GM23338 (cell line): ENCODE measurements around the gene SLAIN1.

Experiments used
- EZH2 ChIP-seq: fragments of 200-600 bp; sonication (generic); IDR thresholded peaks from one replicate; pipeline ENCODE4 v1.8.0; 2017; ENCODE audit warnings: antibody characterized with exemption, mild to moderate bottlenecking, low read depth; ENCODE audit not compliant: unreplicated experiment
- EZH2phosphoT487 ChIP-seq: fragments of 200-600 bp; sonication (generic); IDR thresholded peaks from one replicate; pipeline ENCODE4 v1.8.1; 2018; ENCODE audit warnings: antibody characterized with exemption; ENCODE audit not compliant: unreplicated experiment
- JUNB ChIP-seq: IDR thresholded peaks from one replicate; pipeline ENCODE4 v1.6.1; 2016; ENCODE audit warnings: antibody characterized with exemption; ENCODE audit not compliant: unreplicated experiment
- NANOG ChIP-seq: IDR thresholded peaks from 2 replicates; pipeline ENCODE4 v1.6.1; 2016; ENCODE audit warnings: antibody characterized with exemption, borderline replicate concordance
- POLR2AphosphoS5 ChIP-seq: IDR thresholded peaks from 2 replicates; pipeline ENCODE4 v1.6.1; 2016; ENCODE audit warnings: antibody characterized with exemption, low read depth
- ZNF331 ChIP-seq: fragments of 250-450 bp; sonication (Bioruptor Pico); IDR thresholded peaks from 2 replicates; pipeline ENCODE4 v1.5.0; 2020; ENCODE audit warnings: low read depth, mild to moderate bottlenecking, moderate library complexity
- TF ChIP-seq, protein P1 (sequence below), 2 experiments: fragments of 200-600 bp in 1 of 2; sonication (generic) in 1 of 2; conservative IDR thresholded peaks; 2 replicates each; pipeline versions ENCODE4 v1.5.1 to v1.6.1; 2016 to 2017; ENCODE audit warnings: antibody characterized with exemption in 2 of 2, low read depth in 2 of 2, mild to moderate bottlenecking in 2 of 2, moderate library complexity in 1 of 2
- TF ChIP-seq, protein P2 (sequence below): IDR thresholded peaks from 2 replicates; pipeline ENCODE4 v1.6.1; 2016; ENCODE audit warnings: antibody characterized with exemption
- TF ChIP-seq, protein P3 (sequence below): IDR thresholded peaks from one replicate; pipeline ENCODE4 v1.6.1; 2018; ENCODE audit warnings: antibody characterized with exemption; ENCODE audit not compliant: unreplicated experiment

DNA sequence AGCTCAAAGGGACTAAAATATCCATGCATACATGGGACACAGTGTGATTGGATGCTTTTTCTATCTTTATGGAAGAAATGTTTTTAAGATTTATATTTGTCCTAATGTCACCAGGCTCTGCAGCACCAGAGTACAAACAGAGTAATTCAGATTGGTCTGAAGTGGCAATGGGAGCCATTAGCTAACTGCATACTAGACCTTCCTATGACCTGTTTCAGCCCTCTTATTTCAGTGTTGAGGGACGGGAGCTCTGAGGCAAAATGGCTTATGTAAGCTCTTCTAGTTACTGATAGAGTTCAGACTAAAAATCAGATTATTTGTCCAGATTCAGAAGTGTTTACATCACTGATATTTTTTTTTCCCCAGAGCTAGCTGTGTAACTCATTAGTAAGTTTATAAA is 4.9 kb downstream of the SLAIN1 start:
- TF ChIP-seq, protein P1, sequence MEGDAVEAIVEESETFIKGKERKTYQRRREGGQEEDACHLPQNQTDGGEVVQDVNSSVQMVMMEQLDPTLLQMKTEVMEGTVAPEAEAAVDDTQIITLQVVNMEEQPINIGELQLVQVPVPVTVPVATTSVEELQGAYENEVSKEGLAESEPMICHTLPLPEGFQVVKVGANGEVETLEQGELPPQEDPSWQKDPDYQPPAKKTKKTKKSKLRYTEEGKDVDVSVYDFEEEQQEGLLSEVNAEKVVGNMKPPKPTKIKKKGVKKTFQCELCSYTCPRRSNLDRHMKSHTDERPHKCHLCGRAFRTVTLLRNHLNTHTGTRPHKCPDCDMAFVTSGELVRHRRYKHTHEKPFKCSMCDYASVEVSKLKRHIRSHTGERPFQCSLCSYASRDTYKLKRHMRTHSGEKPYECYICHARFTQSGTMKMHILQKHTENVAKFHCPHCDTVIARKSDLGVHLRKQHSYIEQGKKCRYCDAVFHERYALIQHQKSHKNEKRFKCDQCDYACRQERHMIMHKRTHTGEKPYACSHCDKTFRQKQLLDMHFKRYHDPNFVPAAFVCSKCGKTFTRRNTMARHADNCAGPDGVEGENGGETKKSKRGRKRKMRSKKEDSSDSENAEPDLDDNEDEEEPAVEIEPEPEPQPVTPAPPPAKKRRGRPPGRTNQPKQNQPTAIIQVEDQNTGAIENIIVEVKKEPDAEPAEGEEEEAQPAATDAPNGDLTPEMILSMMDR (conservative IDR thresholded peaks at IDR 0.05; ENCODE audit: low read depth in 2 of 2): no peak
- TF ChIP-seq JUNB (no peak), EZH2 (no peak), EZH2phosphoT487 (no peak), ZNF331 (CRISPR knock-in tag) (no peak), POLR2AphosphoS5 (no peak), NANOG (no peak)
- TF ChIP-seq, protein P2, sequence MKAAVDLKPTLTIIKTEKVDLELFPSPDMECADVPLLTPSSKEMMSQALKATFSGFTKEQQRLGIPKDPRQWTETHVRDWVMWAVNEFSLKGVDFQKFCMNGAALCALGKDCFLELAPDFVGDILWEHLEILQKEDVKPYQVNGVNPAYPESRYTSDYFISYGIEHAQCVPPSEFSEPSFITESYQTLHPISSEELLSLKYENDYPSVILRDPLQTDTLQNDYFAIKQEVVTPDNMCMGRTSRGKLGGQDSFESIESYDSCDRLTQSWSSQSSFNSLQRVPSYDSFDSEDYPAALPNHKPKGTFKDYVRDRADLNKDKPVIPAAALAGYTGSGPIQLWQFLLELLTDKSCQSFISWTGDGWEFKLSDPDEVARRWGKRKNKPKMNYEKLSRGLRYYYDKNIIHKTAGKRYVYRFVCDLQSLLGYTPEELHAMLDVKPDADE: no peak
- TF ChIP-seq, protein P3, sequence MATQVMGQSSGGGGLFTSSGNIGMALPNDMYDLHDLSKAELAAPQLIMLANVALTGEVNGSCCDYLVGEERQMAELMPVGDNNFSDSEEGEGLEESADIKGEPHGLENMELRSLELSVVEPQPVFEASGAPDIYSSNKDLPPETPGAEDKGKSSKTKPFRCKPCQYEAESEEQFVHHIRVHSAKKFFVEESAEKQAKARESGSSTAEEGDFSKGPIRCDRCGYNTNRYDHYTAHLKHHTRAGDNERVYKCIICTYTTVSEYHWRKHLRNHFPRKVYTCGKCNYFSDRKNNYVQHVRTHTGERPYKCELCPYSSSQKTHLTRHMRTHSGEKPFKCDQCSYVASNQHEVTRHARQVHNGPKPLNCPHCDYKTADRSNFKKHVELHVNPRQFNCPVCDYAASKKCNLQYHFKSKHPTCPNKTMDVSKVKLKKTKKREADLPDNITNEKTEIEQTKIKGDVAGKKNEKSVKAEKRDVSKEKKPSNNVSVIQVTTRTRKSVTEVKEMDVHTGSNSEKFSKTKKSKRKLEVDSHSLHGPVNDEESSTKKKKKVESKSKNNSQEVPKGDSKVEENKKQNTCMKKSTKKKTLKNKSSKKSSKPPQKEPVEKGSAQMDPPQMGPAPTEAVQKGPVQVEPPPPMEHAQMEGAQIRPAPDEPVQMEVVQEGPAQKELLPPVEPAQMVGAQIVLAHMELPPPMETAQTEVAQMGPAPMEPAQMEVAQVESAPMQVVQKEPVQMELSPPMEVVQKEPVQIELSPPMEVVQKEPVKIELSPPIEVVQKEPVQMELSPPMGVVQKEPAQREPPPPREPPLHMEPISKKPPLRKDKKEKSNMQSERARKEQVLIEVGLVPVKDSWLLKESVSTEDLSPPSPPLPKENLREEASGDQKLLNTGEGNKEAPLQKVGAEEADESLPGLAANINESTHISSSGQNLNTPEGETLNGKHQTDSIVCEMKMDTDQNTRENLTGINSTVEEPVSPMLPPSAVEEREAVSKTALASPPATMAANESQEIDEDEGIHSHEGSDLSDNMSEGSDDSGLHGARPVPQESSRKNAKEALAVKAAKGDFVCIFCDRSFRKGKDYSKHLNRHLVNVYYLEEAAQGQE: no peak
